Tongue (tissue), 2 donors: ENCODE measurements around the gene CAMTA1. TPM values are rescaled to one million over a fixed set of nuclear protein-coding genes. Genes with fewer than 3 reads are reported as not detected.
"Not testable (repeated sequence)": the region's sequence is repeated elsewhere in the genome, so short reads cannot be mapped to it uniquely, and the experiment has no call there.

Experiments
- DNase-seq: peaks from one replicate; pipeline ENCODE4 v3.0.0-alpha.2; 2015
- total RNA-seq: library from RNA; depleted of rRNA; stranded (reverse); fragments of >200 nt; gene quantifications from one replicate; pipeline ENCODE4 v1.2.3, GENCODE V29; 2014

Gene CAMTA1
- total RNA-seq, 1 donor from 2014 or later: 60.6 TPM

DNA sequence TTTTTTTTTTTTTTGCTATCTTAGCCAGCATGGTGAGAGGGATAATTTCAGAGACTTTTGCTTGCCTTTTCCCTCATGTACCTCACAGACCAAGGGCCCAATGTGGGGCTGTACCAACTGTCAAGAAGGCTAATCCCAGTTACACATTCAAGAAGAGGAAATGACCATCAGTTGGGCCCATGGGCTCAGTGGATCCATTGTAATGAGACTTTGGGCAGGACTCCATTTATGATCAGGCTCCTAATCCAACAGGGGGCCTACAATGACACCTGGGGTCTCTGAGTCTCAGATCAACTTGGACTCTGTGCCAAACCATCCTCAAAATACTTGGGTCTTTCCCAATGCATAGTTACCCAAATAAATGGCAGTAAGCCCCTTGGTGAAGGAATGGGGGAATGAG is 535.4 kb downstream of the CAMTA1 start:
- DNase-seq: no peak

DNA sequence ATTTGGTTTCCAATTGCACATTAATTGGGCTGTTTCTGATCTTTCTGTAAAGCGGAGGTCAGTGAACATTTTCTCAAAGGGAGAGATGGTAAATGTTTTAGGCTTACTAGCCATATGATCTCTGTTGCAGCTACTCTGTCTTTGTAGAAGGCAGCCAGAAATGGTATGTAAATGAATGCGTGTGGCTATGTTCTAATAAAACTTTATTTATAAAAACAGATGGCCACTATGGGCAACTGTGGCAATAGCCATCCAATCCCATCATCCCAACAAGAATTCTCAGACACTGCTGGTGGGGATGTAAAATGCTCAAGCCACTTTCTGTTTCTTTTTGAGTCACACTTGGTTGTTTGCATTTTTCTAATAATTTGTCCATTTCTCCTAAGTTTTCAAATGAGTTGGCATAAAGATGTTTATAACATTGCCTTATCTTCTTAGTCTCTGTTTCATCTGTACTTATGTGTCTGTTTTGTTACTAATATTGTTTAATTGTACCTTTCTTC is 537.1 kb downstream of the CAMTA1 start:
- no peak for DNase-seq

- DNase-seq: no peak
These were observed 537.7 kb downstream of the CAMTA1 start for GRCh38 chr1:7322912-7323311.

GRCh38 chr1:7325254-7325653 is 540.0 kb downstream of the CAMTA1 start:
- DNase-seq: no peak

- DNase-seq: no peak
These were observed 541.1 kb downstream of the CAMTA1 start for GRCh38 chr1:7326366-7326765.

- no peak for DNase-seq
These were observed 542.6 kb downstream of the CAMTA1 start for GRCh38 chr1:7327849-7328248.

GRCh38 chr1:7329868-7330615 is 544.8 kb downstream of the CAMTA1 start:
- no peak for DNase-seq

DNA sequence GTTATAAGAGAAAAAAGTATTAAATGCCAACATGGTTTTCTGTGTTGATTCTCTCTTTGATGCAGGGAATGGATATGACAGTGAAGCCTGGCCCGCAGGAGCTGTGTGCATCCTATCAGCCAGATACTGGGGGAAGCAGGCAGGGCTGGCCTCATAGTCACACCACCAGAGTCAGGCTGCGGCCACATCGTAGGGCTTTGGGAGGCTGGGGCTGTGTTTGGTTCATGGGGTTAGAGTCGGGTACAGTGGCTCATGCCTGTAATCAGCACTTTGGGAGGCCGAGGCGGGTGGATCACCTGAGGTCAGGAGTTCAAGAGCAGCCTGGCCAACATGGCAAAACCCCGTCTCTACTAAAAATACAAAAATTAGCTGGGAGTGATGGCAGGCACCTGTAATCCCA is 545.5 kb downstream of the CAMTA1 start:
- DNase-seq: not testable (repeated sequence)

DNA sequence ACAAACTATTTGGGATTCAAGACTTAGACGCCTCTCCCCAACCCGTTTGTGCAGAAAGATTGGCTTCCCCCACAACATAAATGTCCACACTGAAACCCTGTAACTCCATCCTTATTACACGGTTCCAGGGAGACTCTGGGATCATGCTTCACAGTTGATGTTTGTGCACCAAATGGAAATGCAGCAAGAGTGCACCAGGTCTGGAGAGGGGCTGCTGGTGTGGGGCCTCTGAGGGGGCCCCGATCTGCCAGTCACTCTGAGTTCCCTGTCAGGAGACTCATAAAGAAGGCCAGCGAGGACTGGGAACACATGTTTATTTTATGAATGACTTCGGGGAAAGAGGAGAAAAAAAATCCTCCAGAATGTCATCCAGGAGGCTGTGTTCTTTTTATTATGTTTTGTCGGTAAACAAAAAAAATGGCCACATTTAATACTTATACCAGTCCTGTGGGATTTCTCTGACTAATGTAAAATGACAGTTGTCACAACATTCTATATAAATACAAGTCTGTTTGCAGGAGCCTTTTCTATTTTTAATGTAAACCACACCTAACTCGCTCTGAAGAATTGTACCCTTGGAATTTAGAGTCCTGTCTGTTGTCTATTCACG is 546.8 kb downstream of the CAMTA1 start:
- peak; percentile 49 for DNase-seq

- no peak for DNase-seq
These were observed 547.8 kb downstream of the CAMTA1 start for GRCh38 chr1:7333094-7333493.

- no peak for DNase-seq
These were observed 548.4 kb downstream of the CAMTA1 start for GRCh38 chr1:7333620-7334019.

DNA sequence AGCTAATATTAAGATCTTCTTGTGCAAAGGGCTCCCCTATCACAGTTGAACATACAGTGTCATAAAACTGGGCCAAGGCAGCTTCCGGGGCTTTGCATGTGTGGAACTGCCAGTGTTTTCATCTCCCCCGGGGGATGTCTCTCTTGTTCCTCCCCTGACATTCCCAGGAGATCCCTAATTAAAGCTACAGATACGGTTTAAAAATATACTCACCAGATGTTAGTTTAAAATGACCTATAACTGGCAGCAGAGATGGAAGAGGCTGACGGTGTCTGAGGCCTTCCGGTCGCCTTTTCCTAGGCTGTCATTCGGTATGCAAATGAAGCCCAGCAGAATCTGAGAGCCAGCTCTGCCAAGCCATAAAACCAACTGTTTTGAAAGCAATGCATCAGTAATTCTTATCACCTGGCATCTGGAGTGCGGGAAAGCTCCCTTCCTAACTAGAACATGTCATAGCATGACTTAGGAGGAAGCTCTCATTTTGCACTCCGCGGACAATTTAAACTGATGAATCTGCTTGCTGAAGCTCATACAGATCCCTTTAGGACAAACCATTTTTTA is 549.3 kb downstream of the CAMTA1 start:
- peak; percentile 69 for DNase-seq

DNA sequence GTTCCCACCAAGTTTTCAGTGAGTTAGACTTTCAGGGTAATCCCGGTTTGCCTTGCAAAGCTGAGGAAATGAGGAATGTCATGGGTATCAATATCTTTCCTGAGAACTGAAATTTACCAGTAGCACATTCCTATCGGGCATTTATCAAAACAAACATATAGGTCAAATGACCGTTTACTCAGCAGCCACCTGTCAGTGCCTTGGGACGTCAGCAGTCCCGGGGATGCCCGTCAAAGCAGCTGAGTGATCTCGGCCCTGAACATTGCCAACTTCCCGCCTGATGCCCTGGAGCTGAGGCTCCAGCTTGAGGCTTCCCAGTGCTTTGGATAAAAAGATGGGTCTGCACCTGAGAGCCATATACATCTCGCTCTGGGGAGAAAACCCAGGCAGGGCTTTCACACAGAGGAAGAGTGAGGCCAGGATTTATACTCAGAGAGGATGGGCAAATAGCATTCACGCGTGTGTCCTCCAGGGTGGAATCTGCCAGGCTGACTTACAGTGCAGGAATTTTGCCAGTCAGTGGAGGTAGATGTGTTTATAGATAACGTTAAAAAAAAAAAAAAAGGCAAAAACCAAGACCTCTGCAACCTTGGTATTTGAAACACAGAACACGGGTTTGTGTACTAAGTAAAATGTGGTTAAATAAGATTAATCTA is 550.1 kb downstream of the CAMTA1 start:
- DNase-seq: peak; percentile 58

DNA sequence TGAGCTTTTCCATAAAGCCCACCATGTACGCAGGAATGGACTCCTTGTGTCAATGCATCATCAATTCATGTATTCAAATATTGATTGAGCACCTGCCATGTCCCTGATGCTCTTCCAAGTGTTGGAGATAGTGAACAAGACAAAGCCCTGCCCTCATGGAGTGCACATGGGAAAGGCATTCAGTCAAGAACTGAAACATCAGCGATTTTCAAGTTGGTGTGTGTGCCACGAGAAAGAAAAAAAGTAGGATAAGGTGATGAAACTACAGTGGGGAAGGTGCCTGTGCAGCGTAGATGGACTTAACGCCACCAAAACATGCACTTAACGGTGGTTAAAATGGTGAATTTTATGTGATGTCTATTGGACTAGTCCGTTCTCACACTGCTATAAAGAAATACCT is 553.2 kb downstream of the CAMTA1 start:
- no peak for DNase-seq

- DNase-seq: no peak
These were observed 553.8 kb downstream of the CAMTA1 start for GRCh38 chr1:7339014-7339413.

DNA sequence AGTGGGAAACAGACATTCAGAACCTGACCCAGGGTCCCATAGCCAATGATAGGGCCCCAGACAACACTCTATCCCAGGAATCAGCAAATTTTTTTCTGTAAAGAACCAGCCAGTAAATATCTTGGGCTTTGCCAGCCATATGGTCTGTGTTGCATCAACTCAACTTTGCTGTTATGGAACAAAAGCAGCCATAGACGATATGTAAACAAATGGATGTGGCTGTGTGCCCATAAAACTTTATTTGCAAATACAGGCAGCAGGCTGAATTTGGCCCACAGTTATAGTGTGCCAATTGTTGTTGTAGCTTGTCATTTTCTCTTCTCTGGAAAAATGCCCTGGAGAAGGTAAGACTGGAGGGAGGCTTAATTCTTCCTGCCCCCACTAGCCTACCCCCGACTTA is 554.7 kb downstream of the CAMTA1 start:
- DNase-seq: no peak

- DNase-seq: peak; percentile 71
These were observed 556.1 kb downstream of the CAMTA1 start for GRCh38 chr1:7341145-7341905.

DNA sequence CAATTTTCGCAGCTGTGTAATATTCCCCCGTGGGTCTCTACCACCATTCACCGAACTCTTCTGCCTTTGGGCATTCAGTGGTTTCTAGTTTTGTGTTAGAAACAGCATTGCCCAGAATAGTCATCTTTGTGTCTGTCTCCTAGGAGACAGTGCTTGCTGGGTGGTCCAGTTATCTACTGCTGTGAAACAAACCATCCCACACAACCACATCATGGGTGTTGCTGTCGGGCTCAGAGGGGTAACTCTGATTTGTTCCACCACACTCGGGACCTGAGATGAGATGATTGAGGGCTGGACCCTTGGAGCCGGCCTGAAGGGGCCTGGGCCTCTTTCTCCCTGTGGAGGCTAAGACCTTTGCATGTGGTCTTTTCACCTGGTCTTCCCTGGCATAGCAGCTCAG is 558.6 kb downstream of the CAMTA1 start:
- no peak for DNase-seq

- no peak for DNase-seq
These were observed 559.0 kb downstream of the CAMTA1 start for GRCh38 chr1:7344299-7344698.

DNA sequence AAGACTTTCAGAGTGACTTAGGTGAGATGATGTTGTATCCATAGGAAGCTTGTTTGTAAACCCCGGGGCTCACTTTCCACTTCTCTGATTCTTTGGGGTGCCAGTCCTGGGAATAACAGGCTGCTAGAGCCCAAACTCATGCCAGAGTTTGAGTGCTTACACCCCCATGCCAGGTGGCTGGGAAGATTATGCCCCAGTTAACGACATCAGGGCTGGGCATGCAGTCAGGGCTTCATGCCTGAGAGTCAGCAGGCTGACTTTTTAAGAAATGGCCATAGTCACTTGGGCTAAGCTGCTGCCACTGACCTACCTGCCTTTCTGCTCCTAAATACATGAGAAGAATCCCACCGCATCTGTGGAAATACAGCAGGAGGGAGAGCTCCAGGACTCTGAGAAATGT is 560.3 kb downstream of the CAMTA1 start:
- DNase-seq: no peak

- DNase-seq: no peak
These were observed 560.9 kb downstream of the CAMTA1 start for GRCh38 chr1:7346070-7346596.
